T-helper 1 cell treated with Interleukin-12 subunit alpha and Interleukin-12 subunit beta and Interleukin-4 antibody, amounts not matched to agents 30 μg/mL and 1 μg/mL, for 36 hours (primary cell): ENCODE results near the gene LRRC45.

Source experiments
- H3K27ac Mint-ChIP-seq: one replicate; pipeline ENCODE4 v1.8.0; 2021; ENCODE audit warnings: mild to moderate bottlenecking, mixed read lengths
- H3K27me3 Mint-ChIP-seq: one replicate; pipeline ENCODE4 v1.8.0; 2021; ENCODE audit warnings: low read depth, mixed read lengths
- H3K36me3 Mint-ChIP-seq: one replicate; pipeline ENCODE4 v1.8.0; 2021; ENCODE audit warnings: low read depth, mixed read lengths
- H3K4me1 Mint-ChIP-seq: one replicate; pipeline ENCODE4 v1.8.0; 2021; ENCODE audit warnings: low read depth, mixed read lengths
- H3K4me3 Mint-ChIP-seq: one replicate; pipeline ENCODE4 v1.8.0; 2021; ENCODE audit warnings: mild to moderate bottlenecking, moderate library complexity, mixed read lengths
- H3K9me3 Mint-ChIP-seq: one replicate; pipeline ENCODE4 v1.8.0; 2021; ENCODE audit warnings: mixed read lengths

The LRRC45 gene

GRCh38 chr17:82059272-82060000 lies 36.3 kb downstream of the LRRC45 start:
- Mint-ChIP-seq H3K36me3 (peaks cover 3% of the 10 kb centered on the region), H3K4me1 (peaks cover 3% of the 10 kb centered on the region)

GRCh38 chr17:82060001-82060380 lies 36.9 kb downstream of the LRRC45 start:
- peaks cover 3% of the 10 kb centered on the region for H3K4me1 Mint-ChIP-seq
- no peak overlapping the region for H3K27ac Mint-ChIP-seq
- H3K27me3 Mint-ChIP-seq, result no peaks in the 10 kb centered on the region
- peaks cover 3% of the 10 kb centered on the region for H3K36me3 Mint-ChIP-seq
- H3K9me3 Mint-ChIP-seq, result no peaks in the 10 kb centered on the region
- no peak overlapping the region for H3K4me3 Mint-ChIP-seq

More at GRCh38 chr17:82059272-82060000, 36.3 kb downstream of the LRRC45 start:
- Mint-ChIP-seq H3K9me3 (no peaks in the 10 kb centered on the region), H3K4me3 (no peak overlapping the region), H3K27ac (no peak overlapping the region), H3K27me3 (no peaks in the 10 kb centered on the region)

GRCh38 chr17:82060614-82061013 lies 37.5 kb downstream of the LRRC45 start:
- Mint-ChIP-seq H3K27me3 (no peaks in the 10 kb centered on the region), H3K27ac (no peak overlapping the region), H3K36me3 (peaks cover 3% of the 10 kb centered on the region), H3K9me3 (no peaks in the 10 kb centered on the region), H3K4me1 (peaks cover 3% of the 10 kb centered on the region), H3K4me3 (no peak overlapping the region)

- Mint-ChIP-seq H3K4me1 (peaks cover 5% of the 10 kb centered on the region), H3K36me3 (peaks cover 5% of the 10 kb centered on the region), H3K9me3 (no peaks in the 10 kb centered on the region), H3K4me3 (no peak overlapping the region), H3K27ac (no peak overlapping the region), H3K27me3 (no peaks in the 10 kb centered on the region)
Measured at GRCh38 chr17:82061047-82061925, 38.2 kb downstream of the LRRC45 start.

DNA sequence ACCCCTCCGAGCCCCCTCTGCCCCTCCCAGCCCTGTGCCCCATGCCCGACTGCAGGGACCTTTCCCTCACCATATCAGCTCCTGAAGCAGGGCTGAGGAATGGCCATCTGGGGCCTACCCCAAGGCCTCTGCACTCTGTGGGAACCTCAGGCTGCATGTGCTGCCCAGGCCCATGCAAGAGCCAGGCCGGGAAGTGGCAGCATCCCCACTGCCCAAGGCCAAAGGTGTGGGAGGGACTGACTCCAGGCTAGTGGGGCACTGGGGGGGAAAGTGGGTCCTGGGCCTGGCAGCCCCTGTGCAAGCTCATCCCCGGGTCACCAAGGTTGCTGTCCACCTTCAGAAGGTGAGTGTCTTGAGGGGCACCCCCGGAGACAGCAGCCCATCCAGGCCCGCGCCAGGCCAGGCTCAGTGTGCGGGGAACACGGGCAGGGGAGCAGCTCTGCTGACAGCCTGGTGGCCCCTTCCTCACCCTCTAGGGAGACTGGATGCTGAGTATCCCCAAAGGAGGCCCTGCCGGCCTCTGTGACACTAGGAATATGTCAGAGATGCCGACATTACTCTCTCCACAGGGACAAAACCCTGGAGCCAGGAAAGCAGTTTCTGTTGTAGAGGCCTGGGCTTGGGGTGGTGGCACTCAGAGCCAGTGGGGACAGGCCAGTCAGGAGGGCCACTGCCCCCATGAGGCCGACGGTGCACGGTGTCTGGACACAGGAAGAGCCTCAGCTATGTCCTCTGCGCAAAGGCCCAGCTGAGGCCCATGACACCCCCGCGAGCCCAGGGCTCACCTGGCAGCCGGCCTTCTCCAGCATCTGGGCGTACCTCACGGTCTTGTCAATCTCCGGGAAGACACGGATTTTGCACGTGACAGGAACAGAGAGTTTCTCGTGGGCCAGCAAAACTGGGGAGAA lies 39.2 kb downstream of the LRRC45 start:
- Mint-ChIP-seq H3K4me3 (no peak overlapping the region), H3K27me3 (no peaks in the 10 kb centered on the region), H3K27ac (no peak overlapping the region), H3K36me3 (peaks cover 5% of the 10 kb centered on the region), H3K9me3 (no peaks in the 10 kb centered on the region), H3K4me1 (peaks cover 6% of the 10 kb centered on the region)

GRCh38 chr17:82062984-82063368 lies 39.9 kb downstream of the LRRC45 start:
- H3K9me3 Mint-ChIP-seq, result no peaks in the 10 kb centered on the region
- H3K4me1 Mint-ChIP-seq, result peaks cover 6% of the 10 kb centered on the region
- H3K4me3 Mint-ChIP-seq, result no peak overlapping the region
- H3K27ac Mint-ChIP-seq, result no peak overlapping the region
- H3K27me3 Mint-ChIP-seq, result no peaks in the 10 kb centered on the region
- peaks cover 2% of the 10 kb centered on the region for H3K36me3 Mint-ChIP-seq

- H3K4me1 Mint-ChIP-seq, result peaks cover 6% of the 10 kb centered on the region
- H3K27ac Mint-ChIP-seq, result peak overlapping the region; percentile 20
- H3K4me3 Mint-ChIP-seq, result peak overlapping the region; percentile 61
- no peaks in the 10 kb centered on the region for H3K9me3 Mint-ChIP-seq
- peaks cover 1% of the 10 kb centered on the region for H3K36me3 Mint-ChIP-seq
- no peaks in the 10 kb centered on the region for H3K27me3 Mint-ChIP-seq
Measured at GRCh38 chr17:82063424-82064415, 40.6 kb downstream of the LRRC45 start.

GRCh38 chr17:82064433-82065192 lies 41.5 kb downstream of the LRRC45 start:
- no peaks in the 10 kb centered on the region for H3K9me3 Mint-ChIP-seq
- peaks cover 1% of the 10 kb centered on the region for H3K36me3 Mint-ChIP-seq
- H3K27ac Mint-ChIP-seq, result peak overlapping the region; percentile 20
- H3K4me3 Mint-ChIP-seq, result peak overlapping the region; percentile 61
- peaks cover 6% of the 10 kb centered on the region for H3K4me1 Mint-ChIP-seq
- H3K27me3 Mint-ChIP-seq, result no peaks in the 10 kb centered on the region

DNA sequence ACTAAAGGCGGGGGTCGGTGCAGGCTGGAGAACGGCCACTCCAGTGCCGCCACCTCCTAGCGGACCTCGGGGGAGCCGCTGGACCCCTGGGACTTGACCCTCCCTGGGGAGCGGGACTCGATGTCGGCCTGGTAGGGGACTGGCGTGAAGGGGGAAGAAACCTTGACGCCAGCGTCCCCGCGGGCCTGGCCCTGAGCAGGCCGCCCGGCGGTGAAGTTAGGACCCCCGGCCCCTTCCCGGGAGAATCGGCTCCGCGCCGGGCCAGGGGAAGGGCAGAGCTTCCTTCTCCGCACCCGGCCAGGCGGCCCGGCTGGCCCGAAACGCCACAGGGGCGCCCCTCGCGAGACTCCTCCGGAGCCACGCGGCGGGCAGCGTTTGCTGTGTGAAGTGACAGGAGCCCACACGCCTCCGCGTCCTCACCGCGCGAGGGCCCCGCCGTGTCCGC lies 42.1 kb downstream of the LRRC45 start:
- H3K27ac Mint-ChIP-seq, result no peak overlapping the region
- H3K4me1 Mint-ChIP-seq, result peaks cover 6% of the 10 kb centered on the region
- peak overlapping the region; percentile 61 for H3K4me3 Mint-ChIP-seq

DNA sequence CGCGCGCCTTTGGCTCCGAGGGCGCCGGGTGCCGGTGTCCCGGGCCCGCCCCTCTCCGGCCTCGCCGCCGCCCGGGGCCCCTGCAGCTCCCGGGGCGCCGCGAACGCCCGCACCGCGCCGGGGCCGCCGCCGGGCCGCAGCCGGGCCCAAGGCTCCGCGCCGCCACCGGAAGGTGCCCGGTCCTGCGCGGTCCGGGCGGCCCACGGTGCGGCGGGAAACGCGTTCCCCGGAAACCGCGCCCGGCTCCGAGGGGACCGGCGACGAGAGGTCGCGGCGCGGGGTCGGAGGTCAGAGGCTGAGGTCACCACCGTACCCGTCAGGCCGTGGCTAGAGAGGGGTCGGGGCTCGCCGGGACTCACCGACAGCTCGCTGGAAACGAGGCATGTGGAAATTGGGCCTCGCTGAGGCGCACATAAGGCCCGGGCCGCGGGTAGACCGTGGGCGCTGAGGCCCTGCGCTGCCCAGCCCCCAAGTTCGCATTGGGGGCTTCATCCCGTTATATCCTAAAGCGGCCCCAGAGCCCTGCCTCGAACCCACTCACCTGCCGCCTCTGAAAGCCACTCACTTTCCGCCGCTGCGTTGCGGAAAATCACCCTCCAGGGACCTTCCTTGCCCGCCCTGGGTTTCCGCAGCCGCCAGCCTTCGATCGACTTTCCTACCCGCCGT lies 42.7 kb downstream of the LRRC45 start, which contains the start of gene DUS1L:
Gene DUS1L, minus strand, starts transcription at position 167 of the 666 bp plus-strand sequence. CDS start 745 bp downstream, outside the sequence.
- Mint-ChIP-seq H3K4me3 (peak within 1 kb of the TSS; percentile 87), H3K4me1 (peaks cover 6% of the 10 kb centered on the region), H3K36me3 (peaks cover 1% of the 10 kb centered on the region), H3K9me3 (no peaks in the 10 kb centered on the region), H3K27ac (peak within 1 kb of the TSS; percentile 81), H3K27me3 (no peaks in the 10 kb centered on the region)

More for the DNA sequence above, 42.1 kb downstream of the LRRC45 start:
- Mint-ChIP-seq H3K9me3 (no peaks in the 10 kb centered on the region), H3K27me3 (no peaks in the 10 kb centered on the region), H3K36me3 (peaks cover 1% of the 10 kb centered on the region)

DNA sequence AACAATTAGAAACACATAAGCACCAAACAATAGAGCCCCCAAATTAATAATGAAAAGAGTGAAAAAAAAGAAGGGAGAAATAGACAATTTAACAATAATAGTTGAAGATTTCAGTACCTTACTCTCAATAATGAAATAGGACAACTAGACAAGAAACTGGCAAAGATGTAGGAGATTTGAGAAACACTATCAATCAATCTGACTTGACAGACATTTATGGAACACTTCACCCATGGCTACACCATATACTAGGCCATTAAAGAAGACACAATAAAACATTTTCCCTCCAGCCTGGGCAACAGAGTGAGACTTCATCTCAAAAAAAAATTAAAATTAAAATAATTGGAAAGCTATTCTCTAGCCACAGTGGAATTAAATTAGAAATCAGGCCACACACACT lies 47.5 kb downstream of the LRRC45 start:
- H3K9me3 Mint-ChIP-seq, result no peaks in the 10 kb centered on the region
- H3K4me1 Mint-ChIP-seq, result peaks cover 4% of the 10 kb centered on the region
- H3K27ac Mint-ChIP-seq, result no peak overlapping the region
- no peak overlapping the region for H3K4me3 Mint-ChIP-seq
- peaks cover 1% of the 10 kb centered on the region for H3K36me3 Mint-ChIP-seq
- peaks cover 5% of the 10 kb centered on the region for H3K27me3 Mint-ChIP-seq

GRCh38 chr17:82072827-82073226 lies 49.7 kb downstream of the LRRC45 start:
- Mint-ChIP-seq H3K36me3 (no peaks in the 10 kb centered on the region), H3K27me3 (peaks cover 5% of the 10 kb centered on the region), H3K9me3 (no peaks in the 10 kb centered on the region), H3K4me1 (no peaks in the 10 kb centered on the region), H3K27ac (no peak overlapping the region), H3K4me3 (no peak overlapping the region)
